ENCODE measurements around the gene CLIC4. TPM values are rescaled to one million over a fixed set of nuclear protein-coding genes. Genes with fewer than 3 reads are reported as not detected.
A peak's percentile ranks its signal among the peaks of the same experiment; 100 is the strongest.

CLIC4 gene
- total and polyA plus RNA-seq, 9 of the 15 experiments (the other 6 are each of a cell fraction or from before 2014, with no cell fraction given) = 16.0 to 67.5 (median 38.4) TPM

- TF ChIP-seq, protein P1, sequence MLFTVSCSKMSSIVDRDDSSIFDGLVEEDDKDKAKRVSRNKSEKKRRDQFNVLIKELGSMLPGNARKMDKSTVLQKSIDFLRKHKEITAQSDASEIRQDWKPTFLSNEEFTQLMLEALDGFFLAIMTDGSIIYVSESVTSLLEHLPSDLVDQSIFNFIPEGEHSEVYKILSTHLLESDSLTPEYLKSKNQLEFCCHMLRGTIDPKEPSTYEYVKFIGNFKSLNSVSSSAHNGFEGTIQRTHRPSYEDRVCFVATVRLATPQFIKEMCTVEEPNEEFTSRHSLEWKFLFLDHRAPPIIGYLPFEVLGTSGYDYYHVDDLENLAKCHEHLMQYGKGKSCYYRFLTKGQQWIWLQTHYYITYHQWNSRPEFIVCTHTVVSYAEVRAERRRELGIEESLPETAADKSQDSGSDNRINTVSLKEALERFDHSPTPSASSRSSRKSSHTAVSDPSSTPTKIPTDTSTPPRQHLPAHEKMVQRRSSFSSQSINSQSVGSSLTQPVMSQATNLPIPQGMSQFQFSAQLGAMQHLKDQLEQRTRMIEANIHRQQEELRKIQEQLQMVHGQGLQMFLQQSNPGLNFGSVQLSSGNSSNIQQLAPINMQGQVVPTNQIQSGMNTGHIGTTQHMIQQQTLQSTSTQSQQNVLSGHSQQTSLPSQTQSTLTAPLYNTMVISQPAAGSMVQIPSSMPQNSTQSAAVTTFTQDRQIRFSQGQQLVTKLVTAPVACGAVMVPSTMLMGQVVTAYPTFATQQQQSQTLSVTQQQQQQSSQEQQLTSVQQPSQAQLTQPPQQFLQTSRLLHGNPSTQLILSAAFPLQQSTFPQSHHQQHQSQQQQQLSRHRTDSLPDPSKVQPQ (CRISPR knock-in tag; IDR thresholded peaks at IDR 0.05; ENCODE audit: borderline replicate concordance) = no peak
- TF ChIP-seq TARDBP (IDR thresholded peaks at IDR 0.05) (peak; percentile 49; the same call in 1 of the 2 replicates), HSF4 (CRISPR knock-in tag; IDR thresholded peaks at IDR 0.05; ENCODE audit: borderline replicate concordance) (no peak), GTF2A2 (tag; IDR thresholded peaks at IDR 0.05) (no peak), NCOR1 (IDR thresholded peaks at IDR 0.05) (no peak), GATAD2B (IDR thresholded peaks at IDR 0.05; ENCODE audit: borderline replicate concordance) (peak; percentile 62), ZNF695 (CRISPR knock-in tag; IDR thresholded peaks at IDR 0.05) (no peak), ZNF766 (CRISPR knock-in tag; conservative IDR thresholded peaks at IDR 0.05) (no peak), EZH2 (IDR thresholded peaks at IDR 0.05; ENCODE audit: borderline replicate concordance, low read depth, low read length) (no peak), RBFOX2 (IDR thresholded peaks at IDR 0.05; ENCODE audit: low read depth, low read length) (peak; percentile 99), FOS (IDR thresholded peaks at IDR 0.05; ENCODE audit: extremely low read depth, insufficient read length) (no peak), ZNF311 (CRISPR knock-in tag; IDR thresholded peaks at IDR 0.05) (no peak), MECOM (CRISPR knock-in tag; IDR thresholded peaks at IDR 0.05) (no peak), GATA2 (CRISPR knock-in tag; IDR thresholded peaks at IDR 0.05) (no peak), MITF (IDR thresholded peaks at IDR 0.05) (peak; percentile 55; the same call in 1 of the 2 replicates)
- TF ChIP-seq, protein P2, sequence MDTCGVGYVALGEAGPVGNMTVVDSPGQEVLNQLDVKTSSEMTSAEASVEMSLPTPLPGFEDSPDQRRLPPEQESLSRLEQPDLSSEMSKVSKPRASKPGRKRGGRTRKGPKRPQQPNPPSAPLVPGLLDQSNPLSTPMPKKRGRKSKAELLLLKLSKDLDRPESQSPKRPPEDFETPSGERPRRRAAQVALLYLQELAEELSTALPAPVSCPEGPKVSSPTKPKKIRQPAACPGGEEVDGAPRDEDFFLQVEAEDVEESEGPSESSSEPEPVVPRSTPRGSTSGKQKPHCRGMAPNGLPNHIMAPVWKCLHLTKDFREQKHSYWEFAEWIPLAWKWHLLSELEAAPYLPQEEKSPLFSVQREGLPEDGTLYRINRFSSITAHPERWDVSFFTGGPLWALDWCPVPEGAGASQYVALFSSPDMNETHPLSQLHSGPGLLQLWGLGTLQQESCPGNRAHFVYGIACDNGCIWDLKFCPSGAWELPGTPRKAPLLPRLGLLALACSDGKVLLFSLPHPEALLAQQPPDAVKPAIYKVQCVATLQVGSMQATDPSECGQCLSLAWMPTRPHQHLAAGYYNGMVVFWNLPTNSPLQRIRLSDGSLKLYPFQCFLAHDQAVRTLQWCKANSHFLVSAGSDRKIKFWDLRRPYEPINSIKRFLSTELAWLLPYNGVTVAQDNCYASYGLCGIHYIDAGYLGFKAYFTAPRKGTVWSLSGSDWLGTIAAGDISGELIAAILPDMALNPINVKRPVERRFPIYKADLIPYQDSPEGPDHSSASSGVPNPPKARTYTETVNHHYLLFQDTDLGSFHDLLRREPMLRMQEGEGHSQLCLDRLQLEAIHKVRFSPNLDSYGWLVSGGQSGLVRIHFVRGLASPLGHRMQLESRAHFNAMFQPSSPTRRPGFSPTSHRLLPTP (IDR thresholded peaks at IDR 0.05; ENCODE audit: borderline replicate concordance, extremely low read depth, insufficient read length) = no peak
- TF ChIP-seq, protein P3, sequence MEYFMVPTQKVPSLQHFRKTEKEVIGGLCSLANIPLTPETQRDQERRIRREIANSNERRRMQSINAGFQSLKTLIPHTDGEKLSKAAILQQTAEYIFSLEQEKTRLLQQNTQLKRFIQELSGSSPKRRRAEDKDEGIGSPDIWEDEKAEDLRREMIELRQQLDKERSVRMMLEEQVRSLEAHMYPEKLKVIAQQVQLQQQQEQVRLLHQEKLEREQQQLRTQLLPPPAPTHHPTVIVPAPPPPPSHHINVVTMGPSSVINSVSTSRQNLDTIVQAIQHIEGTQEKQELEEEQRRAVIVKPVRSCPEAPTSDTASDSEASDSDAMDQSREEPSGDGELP (CRISPR knock-in tag; IDR thresholded peaks at IDR 0.05; ENCODE audit: borderline replicate concordance) = peak; percentile 100
- TF ChIP-seq, protein P4, sequence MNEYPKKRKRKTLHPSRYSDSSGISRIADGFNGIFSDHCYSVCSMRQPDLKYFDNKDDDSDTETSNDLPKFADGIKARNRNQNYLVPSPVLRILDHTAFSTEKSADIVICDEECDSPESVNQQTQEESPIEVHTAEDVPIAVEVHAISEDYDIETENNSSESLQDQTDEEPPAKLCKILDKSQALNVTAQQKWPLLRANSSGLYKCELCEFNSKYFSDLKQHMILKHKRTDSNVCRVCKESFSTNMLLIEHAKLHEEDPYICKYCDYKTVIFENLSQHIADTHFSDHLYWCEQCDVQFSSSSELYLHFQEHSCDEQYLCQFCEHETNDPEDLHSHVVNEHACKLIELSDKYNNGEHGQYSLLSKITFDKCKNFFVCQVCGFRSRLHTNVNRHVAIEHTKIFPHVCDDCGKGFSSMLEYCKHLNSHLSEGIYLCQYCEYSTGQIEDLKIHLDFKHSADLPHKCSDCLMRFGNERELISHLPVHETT (CRISPR knock-in tag; conservative IDR thresholded peaks at IDR 0.05 in 1 of 2, IDR thresholded peaks at IDR 0.05 in 1 of 2) = no peak; a peak in 1 of 4 replicates
Observed at GRCh38 chr1:24744911-24745710, at the start of gene CLIC4 (continued).

All from K562 (cell line).